ENCODE measurements around the gene SYTL3. TPM values are rescaled to one million over a fixed set of nuclear protein-coding genes. Genes with fewer than 3 reads are reported as not detected.

Gene SYTL3
- total RNA-seq, 2 donors from 2014 or later, result 9.9 to 12.1 TPM

- H3K27ac ChIP-seq, result peak overlapping the region; percentile 33 to 41
- H3K9me3 ChIP-seq, result no peaks in the 10 kb centered on the region
- no peaks in the 10 kb centered on the region for H3K27me3 ChIP-seq (replicated peaks; ENCODE audit: insufficient read depth)
- WGBS, result 81% methylated on average over 38 of the region's 38 CpGs
- peaks cover 23 to 49% of the 10 kb centered on the region in 2 donors for H3K36me3 ChIP-seq
- DNase-seq (ENCODE audit: low spot score), result no peak
- no peaks in the 10 kb centered on the region for H3K4me1 ChIP-seq (replicated peaks)
- H3K4me3 ChIP-seq, result no peak overlapping the region
- TF ChIP-seq POLR2A (IDR thresholded peaks at IDR 0.05) (no peak), POLR2AphosphoS5 (IDR thresholded peaks at IDR 0.05) (no peak), CTCF (IDR thresholded peaks at IDR 0.05) (no peak)
- intact Hi-C loops (cut with DNase I), result loop anchor here (5.0 kb wide), 1 partner anchor 50 kb away; the partner anchor contains the start of gene EZR
Measured at GRCh38 chr6:158766621-158767455, 117.0 kb downstream of the SYTL3 start.

- peaks cover 23 to 53% of the 10 kb centered on the region in 2 donors for H3K36me3 ChIP-seq
- H3K27me3 ChIP-seq (replicated peaks; ENCODE audit: insufficient read depth), result no peaks in the 10 kb centered on the region
- H3K4me3 ChIP-seq, result no peak overlapping the region
- DNase-seq (ENCODE audit: low spot score), result no peak
- H3K4me1 ChIP-seq (replicated peaks), result no peaks in the 10 kb centered on the region
- H3K27ac ChIP-seq, result no peak overlapping the region
- WGBS, result 93% methylated on average over 6 of the region's 6 CpGs
- H3K9me3 ChIP-seq, result no peaks in the 10 kb centered on the region
- TF ChIP-seq POLR2AphosphoS5 (IDR thresholded peaks at IDR 0.05) (no peak), CTCF (IDR thresholded peaks at IDR 0.05) (no peak), POLR2A (IDR thresholded peaks at IDR 0.05) (no peak)
- intact Hi-C loops (cut with DNase I), result loop anchor here (5.0 kb wide), 1 partner anchor 50 kb away; the partner anchor contains the start of gene EZR
Measured at GRCh38 chr6:158767709-158768108, 117.9 kb downstream of the SYTL3 start.

- Histone ChIP-seq H3K9me3 (no peaks in the 10 kb centered on the region), H3K4me3 (no peak overlapping the region), H3K27me3 (replicated peaks; ENCODE audit: insufficient read depth) (no peaks in the 10 kb centered on the region), H3K4me1 (replicated peaks) (peaks cover 6% of the 10 kb centered on the region), H3K27ac (no peak overlapping the region), H3K36me3 (peaks cover 23 to 53% of the 10 kb centered on the region in 2 donors)
- intact Hi-C loops (cut with DNase I), result loop anchor here (5.0 kb wide), 1 partner anchor 49 kb away; the partner anchor contains the start of gene EZR
- no peak for DNase-seq (ENCODE audit: low spot score)
- no peak for TF ChIP-seq CTCF (IDR thresholded peaks at IDR 0.05)
- no peak for TF ChIP-seq POLR2AphosphoS5 (IDR thresholded peaks at IDR 0.05)
- TF ChIP-seq POLR2A (IDR thresholded peaks at IDR 0.05), result no peak
- WGBS, result 94% methylated on average over 8 of the region's 8 CpGs
Measured at GRCh38 chr6:158768436-158768835, 118.6 kb downstream of the SYTL3 start.

- H3K27me3 ChIP-seq (replicated peaks; ENCODE audit: insufficient read depth), result no peaks in the 10 kb centered on the region
Measured at GRCh38 chr6:158769234-158769770, 119.4 kb downstream of the SYTL3 start.

More at GRCh38 chr6:158769234-158769770, 119.4 kb downstream of the SYTL3 start:
- WGBS, result 79% methylated on average over 13 of the region's 13 CpGs
- H3K4me1 ChIP-seq (replicated peaks), result peaks cover 9% of the 10 kb centered on the region
- no peak for DNase-seq (ENCODE audit: low spot score)
- intact Hi-C loops (cut with DNase I), result loop anchor here (5.0 kb wide), 1 partner anchor 48 kb away; the partner anchor contains the start of gene EZR
- no peaks in the 10 kb centered on the region for H3K9me3 ChIP-seq
- no peak for TF ChIP-seq POLR2AphosphoS5 (IDR thresholded peaks at IDR 0.05)
- TF ChIP-seq POLR2A (IDR thresholded peaks at IDR 0.05), result no peak
- TF ChIP-seq CTCF (IDR thresholded peaks at IDR 0.05), result no peak
- H3K27ac ChIP-seq, result no peak overlapping the region
- no peak overlapping the region for H3K4me3 ChIP-seq
- peaks cover 23 to 53% of the 10 kb centered on the region in 2 donors for H3K36me3 ChIP-seq

All from prostate gland (tissue), 2 donors.